Retinal pigment epithelial cell (primary cell): ENCODE results near the gene ZNF37A.
"Not testable (repeated sequence)": the region's sequence is repeated elsewhere in the genome, so short reads cannot be mapped to it uniquely, and the experiment has no call there.

ENCODE experiments used
- DNase-seq: peaks from one replicate; pipeline ENCODE4 v3.0.0-alpha.2; 2010; ENCODE audit warnings: low read depth
- H3K4me3 ChIP-seq: 2 replicates; pipeline ENCODE4 v1.5.1; 2011; ENCODE audit warnings: mild to moderate bottlenecking, low read length, control low read depth, moderate library complexity
- CTCF ChIP-seq: conservative IDR thresholded peaks from 2 replicates; pipeline ENCODE4 v1.5.1; 2011; ENCODE audit warnings: low read depth, low read length, control low read depth, inconsistent platforms

Gene ZNF37A

GRCh38 chr10:38072552-38072951 is 21.6 kb upstream of the ZNF37A start:
- no peak for TF ChIP-seq CTCF
- H3K4me3 ChIP-seq = no peak overlapping the region
- no peak for DNase-seq

DNA sequence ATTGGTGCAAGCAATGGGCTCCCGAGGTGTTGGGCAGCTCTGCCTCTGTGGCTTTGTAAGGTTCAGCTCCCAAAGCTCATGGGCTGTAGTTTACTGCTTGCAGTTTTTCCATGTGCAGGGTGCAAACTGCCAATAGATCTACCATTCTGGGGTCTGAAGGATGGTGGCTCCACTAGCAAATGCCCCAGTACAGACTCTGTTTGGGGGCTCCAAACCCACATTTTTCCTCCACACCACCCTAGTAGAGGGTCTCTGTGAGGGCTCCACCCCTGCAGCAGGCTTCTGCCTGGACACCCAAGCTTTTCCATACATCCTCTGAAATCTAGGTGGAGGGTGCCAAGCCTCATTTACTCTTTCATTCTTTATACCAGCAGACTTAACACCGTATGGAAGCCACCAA is 17.4 kb upstream of the ZNF37A start:
- no peak for DNase-seq
- no peak for TF ChIP-seq CTCF
- H3K4me3 ChIP-seq = no peak overlapping the region

- H3K4me3 ChIP-seq = peak overlapping the region; percentile 82
- DNase-seq = not testable (repeated sequence)
These were observed 819 bp upstream of the ZNF37A start for GRCh38 chr10:38093318-38093717.

- TF ChIP-seq CTCF = no peak
- peak overlapping the region; percentile 82 for H3K4me3 ChIP-seq
- DNase-seq = no peak
These were observed 350 bp upstream of the ZNF37A start for GRCh38 chr10:38093816-38094157.

GRCh38 chr10:38094927-38095574 is 914 bp downstream of the ZNF37A start:
- TF ChIP-seq CTCF = no peak
- DNase-seq = no peak
- H3K4me3 ChIP-seq = peak overlapping the region; percentile 82

GRCh38 chr10:38102880-38103279 is 8.7 kb downstream of the ZNF37A start:
- no peak for TF ChIP-seq CTCF
- no peak for DNase-seq
- no peak overlapping the region for H3K4me3 ChIP-seq

DNA sequence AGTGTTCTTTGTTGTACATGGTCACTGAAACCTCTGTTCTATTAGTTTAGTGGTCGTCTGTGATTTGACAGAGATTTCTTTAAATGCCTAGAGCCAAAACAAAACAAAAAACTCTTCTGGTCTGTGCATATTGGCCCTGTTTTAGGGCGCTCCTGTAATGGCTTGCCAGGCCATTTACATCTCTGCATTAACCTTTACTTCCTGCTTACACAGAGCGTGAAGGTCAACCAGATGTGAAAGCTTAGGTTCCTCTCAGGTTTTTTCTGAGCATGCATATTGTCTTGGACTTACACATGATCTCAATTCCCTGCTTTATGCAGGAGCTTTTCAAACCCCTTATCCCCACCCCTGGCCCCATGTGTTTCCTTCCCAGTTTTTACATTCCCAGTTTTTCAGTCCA is 9.6 kb downstream of the ZNF37A start:
- no peak for TF ChIP-seq CTCF

DNA sequence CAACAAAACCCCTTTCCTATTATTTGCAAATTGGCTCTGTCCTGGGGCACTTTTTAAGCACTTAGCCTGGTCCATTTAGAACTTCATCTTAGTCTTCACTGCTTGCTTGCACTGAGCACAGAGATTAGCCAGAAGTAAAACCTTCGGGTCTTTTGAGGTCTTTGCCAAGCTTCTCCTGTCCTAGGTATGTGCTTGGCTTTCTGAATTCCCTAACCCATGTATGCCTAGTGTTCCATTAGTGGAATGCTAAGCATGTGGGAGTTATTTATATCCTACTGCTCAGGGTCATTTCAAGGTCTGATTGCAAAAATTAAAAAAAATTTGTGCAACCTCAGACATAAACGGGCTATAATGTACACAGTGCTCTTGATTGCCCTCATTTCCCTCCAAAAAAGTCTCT is 18.0 kb downstream of the ZNF37A start:
- DNase-seq = no peak
- TF ChIP-seq CTCF = no peak
- H3K4me3 ChIP-seq = no peak overlapping the region

More for the DNA sequence above, 9.6 kb downstream of the ZNF37A start:
- DNase-seq = no peak
- no peak overlapping the region for H3K4me3 ChIP-seq
